RWPE2 (cell line): ENCODE results near the gene SPACDR.

Experiments
- ATAC-seq: fragments of 200-7000 bp; cut with Tn5 transposase; 3 replicates; pipeline ENCODE4 v1.9.1; 2021; ENCODE audit warnings: low read depth
- DNase-seq: peaks from one replicate; pipeline ENCODE4 v3.0.0-alpha.2; 2020; ENCODE audit warnings: low spot score
- H3K27ac ChIP-seq: fragments of 450-650 bp; 2 replicates; pipeline ENCODE4 v1.5.1; 2017; ENCODE audit warnings: mild to moderate bottlenecking; ENCODE audit not compliant: poor library complexity, severe bottlenecking
- H3K27me3 ChIP-seq: fragments of 250-450 bp; sonication (Bioruptor Pico); 2 replicates; pipeline ENCODE4 v1.5.1; 2021; ENCODE audit warnings: mild to moderate bottlenecking, moderate library complexity; ENCODE audit not compliant: insufficient read depth, poor library complexity, severe bottlenecking
- H3K36me3 ChIP-seq: fragments of 250-450 bp; sonication (Bioruptor Pico); 2 replicates; pipeline ENCODE4 v1.5.1; 2020; ENCODE audit warnings: low read depth, mild to moderate bottlenecking, moderate library complexity
- H3K4me1 ChIP-seq: fragments of 250-450 bp; sonication (Bioruptor Pico); 2 replicates; pipeline ENCODE4 v1.5.1; 2021; ENCODE audit warnings: mild to moderate bottlenecking, moderate library complexity; ENCODE audit not compliant: insufficient read depth, poor library complexity, severe bottlenecking
- H3K4me3 ChIP-seq: fragments of 250-450 bp; sonication (Bioruptor Pico); 2 replicates; pipeline ENCODE4 v1.5.1; 2021; ENCODE audit warnings: mild to moderate bottlenecking, moderate library complexity; ENCODE audit not compliant: severe bottlenecking
- H3K9me3 ChIP-seq: fragments of 250-450 bp; sonication (Bioruptor Pico); 2 replicates; pipeline ENCODE4 v1.5.1; 2021; ENCODE audit warnings: mild to moderate bottlenecking, moderate library complexity; ENCODE audit not compliant: severe bottlenecking
- TF ChIP-seq, protein P1 (sequence below): fragments of 450-650 bp; IDR thresholded peaks from one replicate; pipeline ENCODE4 v1.5.1; 2017; ENCODE audit warnings: mild to moderate bottlenecking, moderate library complexity; ENCODE audit not compliant: poor library complexity, severe bottlenecking

The SPACDR gene

DNA sequence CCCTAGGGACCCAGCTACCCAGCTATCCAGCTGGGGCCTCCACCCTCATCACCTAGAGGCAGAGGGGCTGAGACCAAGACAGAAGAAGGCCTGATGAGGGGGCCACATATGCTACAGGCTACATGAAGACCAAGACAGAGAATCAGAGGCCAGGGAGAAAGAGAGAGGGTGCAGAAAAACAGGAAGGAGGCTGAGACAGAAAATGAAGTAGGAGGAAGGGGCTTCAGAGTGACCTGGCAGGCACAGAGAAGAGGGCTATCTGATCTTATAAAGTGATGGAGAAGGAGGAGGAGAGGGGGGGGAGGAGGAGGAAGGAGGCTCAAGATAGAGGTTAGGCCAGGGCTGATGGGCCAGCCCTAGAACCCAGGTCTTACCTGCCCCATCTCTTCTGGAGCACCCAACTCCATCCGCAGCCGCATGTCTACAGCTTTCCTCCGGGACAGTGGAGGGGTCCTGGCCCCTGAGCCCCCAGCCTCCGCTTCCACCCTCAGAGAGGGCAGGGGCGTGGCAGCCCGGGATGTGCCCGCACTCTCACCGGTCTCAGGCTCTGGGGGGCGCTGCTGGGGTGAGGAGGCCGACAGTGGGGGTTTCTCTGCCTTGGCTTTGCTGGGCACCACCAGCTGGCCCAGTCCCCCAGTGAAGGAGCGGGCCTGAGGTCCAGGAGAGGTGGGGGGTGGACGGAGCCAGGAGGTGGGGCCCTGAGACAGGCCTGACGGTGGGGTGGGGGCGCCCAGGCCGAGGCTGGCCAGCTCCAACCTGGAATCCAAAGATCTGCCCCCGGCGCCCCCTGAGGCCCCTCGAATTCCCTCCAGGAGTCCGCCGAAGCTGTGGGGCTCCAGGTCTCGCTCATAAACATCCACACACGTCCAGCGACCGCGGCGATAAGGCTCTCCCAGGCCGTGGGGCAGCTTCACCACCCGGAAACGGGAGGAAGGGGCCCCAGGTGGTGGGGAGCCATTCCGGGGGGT, 13.1 kb upstream of the SPACDR start:
- TF ChIP-seq, protein P1, sequence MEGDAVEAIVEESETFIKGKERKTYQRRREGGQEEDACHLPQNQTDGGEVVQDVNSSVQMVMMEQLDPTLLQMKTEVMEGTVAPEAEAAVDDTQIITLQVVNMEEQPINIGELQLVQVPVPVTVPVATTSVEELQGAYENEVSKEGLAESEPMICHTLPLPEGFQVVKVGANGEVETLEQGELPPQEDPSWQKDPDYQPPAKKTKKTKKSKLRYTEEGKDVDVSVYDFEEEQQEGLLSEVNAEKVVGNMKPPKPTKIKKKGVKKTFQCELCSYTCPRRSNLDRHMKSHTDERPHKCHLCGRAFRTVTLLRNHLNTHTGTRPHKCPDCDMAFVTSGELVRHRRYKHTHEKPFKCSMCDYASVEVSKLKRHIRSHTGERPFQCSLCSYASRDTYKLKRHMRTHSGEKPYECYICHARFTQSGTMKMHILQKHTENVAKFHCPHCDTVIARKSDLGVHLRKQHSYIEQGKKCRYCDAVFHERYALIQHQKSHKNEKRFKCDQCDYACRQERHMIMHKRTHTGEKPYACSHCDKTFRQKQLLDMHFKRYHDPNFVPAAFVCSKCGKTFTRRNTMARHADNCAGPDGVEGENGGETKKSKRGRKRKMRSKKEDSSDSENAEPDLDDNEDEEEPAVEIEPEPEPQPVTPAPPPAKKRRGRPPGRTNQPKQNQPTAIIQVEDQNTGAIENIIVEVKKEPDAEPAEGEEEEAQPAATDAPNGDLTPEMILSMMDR = peak; percentile 37
- Histone ChIP-seq H3K36me3 (peaks cover 16% of the 10 kb centered on the region), H3K27me3 (no peaks in the 10 kb centered on the region), H3K4me3 (peak overlapping the region; percentile 84), H3K27ac (peak overlapping the region; percentile 64), H3K9me3 (no peaks in the 10 kb centered on the region), H3K4me1 (no peaks in the 10 kb centered on the region)
- no peak for ATAC-seq
- DNase-seq = no peak

DNA sequence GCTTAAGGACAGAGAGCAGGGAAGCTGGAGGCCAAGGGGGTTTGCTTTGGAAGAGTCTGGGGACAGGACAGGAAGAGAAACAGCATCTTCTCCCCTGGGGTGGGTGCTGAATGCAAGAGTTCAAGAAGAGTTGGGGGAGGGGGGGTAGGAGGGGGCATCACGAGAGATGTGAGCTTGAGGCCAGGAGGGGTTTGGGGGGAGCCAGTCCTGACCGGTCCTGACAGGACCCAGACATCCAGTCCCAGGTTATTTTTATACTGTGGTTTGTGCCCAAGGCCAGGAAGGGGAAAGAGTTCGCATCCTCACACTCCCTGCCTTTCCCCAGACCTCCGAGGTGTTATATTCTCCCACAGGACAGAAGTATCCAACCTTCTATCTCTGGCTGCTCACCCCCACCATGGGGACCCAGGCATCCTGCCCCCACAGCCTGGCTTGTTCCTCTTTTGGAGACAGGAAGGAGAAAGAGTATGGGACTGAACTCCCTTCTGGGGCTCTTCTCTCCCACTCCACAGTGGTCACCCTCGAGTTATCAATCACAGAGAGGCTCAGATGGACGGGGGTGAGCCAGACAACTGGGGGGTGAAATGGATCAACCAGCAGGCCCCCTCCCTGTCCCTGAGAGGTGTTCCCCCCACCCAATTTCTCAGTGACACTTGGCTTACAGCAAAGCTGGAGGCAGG, 12.2 kb upstream of the SPACDR start:
- Histone ChIP-seq H3K4me1 (no peaks in the 10 kb centered on the region), H3K4me3 (no peak overlapping the region), H3K27me3 (no peaks in the 10 kb centered on the region), H3K9me3 (no peaks in the 10 kb centered on the region), H3K36me3 (peaks cover 16% of the 10 kb centered on the region), H3K27ac (no peak overlapping the region)
- TF ChIP-seq, protein P1 = no peak
- ATAC-seq (no peak), DNase-seq (no peak)

DNA sequence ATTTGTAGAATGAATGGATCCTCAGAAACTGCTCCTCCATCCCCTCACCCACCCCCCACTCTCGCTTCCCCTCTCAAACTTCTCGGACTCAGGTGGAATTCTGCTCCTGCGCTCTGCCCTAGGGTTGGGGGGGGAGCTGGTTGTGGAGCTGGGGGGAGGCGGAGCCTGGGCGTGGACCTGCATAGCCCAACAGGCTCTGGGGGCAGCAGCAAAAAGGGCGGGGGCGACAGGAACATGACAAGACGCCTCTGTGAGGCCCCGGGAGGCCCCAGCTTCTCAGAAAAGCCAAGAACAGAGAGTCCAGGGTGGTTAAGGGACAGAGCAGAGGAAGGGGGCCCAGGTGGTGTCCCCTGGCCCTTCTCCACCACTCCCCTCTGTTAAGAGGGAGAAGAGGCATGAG, 11.5 kb upstream of the SPACDR start:
- TF ChIP-seq, protein P1 = no peak
- DNase-seq (no peak), ATAC-seq (no peak)
- Histone ChIP-seq H3K27me3 (no peaks in the 10 kb centered on the region), H3K27ac (no peak overlapping the region), H3K9me3 (no peaks in the 10 kb centered on the region), H3K4me3 (no peak overlapping the region), H3K36me3 (peaks cover 17% of the 10 kb centered on the region), H3K4me1 (no peaks in the 10 kb centered on the region)

DNA sequence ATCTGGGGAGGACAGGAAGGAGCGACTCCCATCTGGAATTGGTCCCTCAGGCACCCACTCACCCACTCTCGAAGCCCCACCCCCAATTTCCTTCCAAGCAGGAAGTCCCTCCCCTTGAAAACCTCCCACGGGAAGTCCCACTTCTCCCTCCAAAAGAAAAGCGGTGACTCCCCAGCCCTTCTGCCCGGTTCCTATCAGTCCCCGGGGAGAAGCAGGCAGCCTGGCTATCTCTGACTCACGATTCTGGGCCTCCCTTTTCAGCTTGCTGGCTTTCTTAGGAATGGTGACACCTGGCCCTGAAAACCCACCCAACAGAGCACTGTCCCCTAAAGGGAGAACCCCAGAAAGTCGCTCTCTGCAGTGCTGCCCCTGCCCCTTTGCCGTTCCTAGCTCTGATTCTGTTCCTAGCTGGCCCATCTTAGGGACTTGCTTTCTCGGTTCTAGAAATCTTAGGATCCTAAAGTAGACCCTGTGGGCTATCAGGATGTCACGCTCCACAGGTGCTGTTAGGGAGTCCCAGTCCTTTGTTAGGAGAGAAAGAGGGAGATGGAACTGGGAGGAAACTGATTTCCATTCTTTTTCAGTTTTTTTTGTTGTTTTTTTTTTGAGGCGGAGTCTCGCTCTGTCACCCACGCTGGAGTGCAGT, 8.9 kb upstream of the SPACDR start:
- Histone ChIP-seq H3K4me1 (no peaks in the 10 kb centered on the region), H3K36me3 (peaks cover 22% of the 10 kb centered on the region), H3K4me3 (no peak overlapping the region), H3K27ac (peak overlapping the region; percentile 19), H3K27me3 (no peaks in the 10 kb centered on the region), H3K9me3 (no peaks in the 10 kb centered on the region)
- TF ChIP-seq, protein P1 = no peak
- DNase-seq (no peak), ATAC-seq (no peak)
